H1 (cell line): ENCODE measurements around the gene ZNF814. TPM values are rescaled to one million over a fixed set of nuclear protein-coding genes. Genes with fewer than 3 reads are reported as not detected.

Source experiments
- BRCA1 ChIP-seq: IDR thresholded peaks from 2 replicates; pipeline ENCODE4 v1.6.1; 2012; ENCODE audit warnings: low read depth, low read length, improper control_type of control experiment
- CBX8 ChIP-seq: fragments of 300-800, 300-1000 bp; sonication (generic); IDR thresholded peaks from 2 replicates; pipeline ENCODE4 v1.7.1; 2016; ENCODE audit warnings: low read depth, low read length, borderline replicate concordance
- EZH2 ChIP-seq: fragments of 200-600 bp; sonication (generic); IDR thresholded peaks from 2 replicates; pipeline ENCODE4 v1.7.1; 2012; ENCODE audit warnings: low read depth, mild to moderate bottlenecking, moderate library complexity, low read length, inconsistent platforms; ENCODE audit not compliant: severe bottlenecking
- KDM4A ChIP-seq: IDR thresholded peaks from one replicate; pipeline ENCODE4 v1.7.1; 2012; ENCODE audit warnings: low read depth, mild to moderate bottlenecking, moderate library complexity, low read length, inconsistent platforms; ENCODE audit not compliant: severe bottlenecking
- MAFK ChIP-seq: IDR thresholded peaks from 2 replicates; pipeline ENCODE4 v1.6.1; 2012; ENCODE audit warnings: low read depth, mild to moderate bottlenecking, improper control_type of control experiment, low read length
- NANOG ChIP-seq: IDR thresholded peaks from 2 replicates; pipeline ENCODE4 v1.6.1; 2011; ENCODE audit warnings: low read length, low read depth, mild to moderate bottlenecking, inconsistent platforms; ENCODE audit not compliant: insufficient read depth, poor library complexity, severe bottlenecking
- POLR2A ChIP-seq, 2 experiments: IDR thresholded peaks; 1 replicate in 1 of 2; 2 replicates in 1 of 2; pipeline ENCODE4 v1.6.1; 2011; ENCODE audit warnings: low read depth in 2 of 2, low read length in 2 of 2, mild to moderate bottlenecking in 2 of 2; ENCODE audit errors: control extremely low read depth in 1 of 2
- RAD21 ChIP-seq, 2 experiments: IDR thresholded peaks in 1 of 2; conservative IDR thresholded peaks in 1 of 2; 2 replicates each; pipeline ENCODE4 v1.6.1; 2011; ENCODE audit warnings: low read depth in 2 of 2, low read length in 2 of 2, improper control_type of control experiment in 1 of 2, inconsistent platforms in 1 of 2, mild to moderate bottlenecking in 1 of 2, moderate library complexity in 1 of 2
- RFX5 ChIP-seq: IDR thresholded peaks from 2 replicates; pipeline ENCODE4 v1.6.1; 2011; ENCODE audit warnings: low read depth, low read length, improper control_type of control experiment, borderline replicate concordance
- SAP30 ChIP-seq: fragments of 300-600 bp; sonication (generic); IDR thresholded peaks from 2 replicates; pipeline ENCODE4 v1.7.1; 2012; ENCODE audit warnings: low read length, moderate library complexity, mild to moderate bottlenecking, inconsistent platforms; ENCODE audit not compliant: insufficient read depth, insufficient replicate concordance
- SIN3A ChIP-seq, 2 experiments: IDR thresholded peaks in 1 of 2; conservative IDR thresholded peaks in 1 of 2; 2 replicates each; pipeline ENCODE4 v1.6.1; 2011 to 2012; ENCODE audit warnings: low read length in 2 of 2, improper control_type of control experiment in 1 of 2, low read depth in 1 of 2, mild to moderate bottlenecking in 1 of 2
- SIX5 ChIP-seq: IDR thresholded peaks from 2 replicates; pipeline ENCODE4 v1.6.1; 2011; ENCODE audit warnings: mild to moderate bottlenecking, low read depth, low read length
- SP1 ChIP-seq: IDR thresholded peaks from 2 replicates; pipeline ENCODE4 v1.6.1; 2011; ENCODE audit warnings: low read depth, low read length
- SP2 ChIP-seq: IDR thresholded peaks from 2 replicates; pipeline ENCODE4 v1.6.1; 2012; ENCODE audit warnings: mild to moderate bottlenecking, low read length, inconsistent platforms
- SUZ12 ChIP-seq: fragments of 200-600 bp; sonication (generic); IDR thresholded peaks from 2 replicates; pipeline ENCODE4 v1.6.1; 2012; ENCODE audit warnings: mild to moderate bottlenecking, inconsistent platforms, low read length, moderate library complexity, mixed read lengths
- TAF7 ChIP-seq: optimal IDR thresholded peaks from 2 replicates; pipeline ENCODE3; 2011; ENCODE audit warnings: low read depth, mild to moderate bottlenecking, inconsistent platforms, low read length, moderate library complexity, borderline replicate concordance
- TEAD4 ChIP-seq: IDR thresholded peaks from 2 replicates; pipeline ENCODE4 v1.6.1; 2012; ENCODE audit warnings: low read depth, low read length, inconsistent platforms, mixed read lengths
- ZNF274 ChIP-seq: IDR thresholded peaks from 2 replicates; pipeline ENCODE4 v1.7.0; 2012; ENCODE audit warnings: low read length, borderline replicate concordance; ENCODE audit errors: extremely low read depth
- polyA plus RNA-seq, 7 experiments: library from polyadenylated mRNA; depleted of rRNA in 3 of 7; stranded (reverse) in 5 of 7; unstranded in 2 of 7; fragments of >200 nt in 5 of 7; fragments of 200-250 nt in 2 of 7; gene quantifications; 1 replicate in 5 of 7; 2 replicates in 1 of 7; 4 replicates in 1 of 7; pipeline versions ENCODE4 v1.2.1 to v1.2.3, GENCODE V29; 2011 to 2013; ENCODE audit warnings: missing spikeins in 2 of 7, mixed read lengths in 2 of 7
- total RNA-seq: library from RNA; stranded (reverse); fragmentation: NEBNext Ultra II Directional; extraction: Animal tissue kit (Norgen Biotek cat#: 25700); gene quantifications from 2 replicates; pipeline ENCODE4 v1.2.1, GENCODE V29; 2021
- TF ChIP-seq, protein P1 (sequence below): IDR thresholded peaks from 2 replicates; pipeline ENCODE4 v1.6.1; 2011; ENCODE audit warnings: low read depth, mild to moderate bottlenecking, low read length; ENCODE audit not compliant: insufficient read depth
- TF ChIP-seq, protein P2 (sequence below): IDR thresholded peaks from 2 replicates; pipeline ENCODE4 v1.6.1; 2012; ENCODE audit warnings: inconsistent platforms

The ZNF814 gene
- total and polyA plus RNA-seq, 2 of the 8 experiments (the other 6 are each of a cell fraction or from before 2014, with no cell fraction given), result 90.9 to 99.6 TPM

DNA sequence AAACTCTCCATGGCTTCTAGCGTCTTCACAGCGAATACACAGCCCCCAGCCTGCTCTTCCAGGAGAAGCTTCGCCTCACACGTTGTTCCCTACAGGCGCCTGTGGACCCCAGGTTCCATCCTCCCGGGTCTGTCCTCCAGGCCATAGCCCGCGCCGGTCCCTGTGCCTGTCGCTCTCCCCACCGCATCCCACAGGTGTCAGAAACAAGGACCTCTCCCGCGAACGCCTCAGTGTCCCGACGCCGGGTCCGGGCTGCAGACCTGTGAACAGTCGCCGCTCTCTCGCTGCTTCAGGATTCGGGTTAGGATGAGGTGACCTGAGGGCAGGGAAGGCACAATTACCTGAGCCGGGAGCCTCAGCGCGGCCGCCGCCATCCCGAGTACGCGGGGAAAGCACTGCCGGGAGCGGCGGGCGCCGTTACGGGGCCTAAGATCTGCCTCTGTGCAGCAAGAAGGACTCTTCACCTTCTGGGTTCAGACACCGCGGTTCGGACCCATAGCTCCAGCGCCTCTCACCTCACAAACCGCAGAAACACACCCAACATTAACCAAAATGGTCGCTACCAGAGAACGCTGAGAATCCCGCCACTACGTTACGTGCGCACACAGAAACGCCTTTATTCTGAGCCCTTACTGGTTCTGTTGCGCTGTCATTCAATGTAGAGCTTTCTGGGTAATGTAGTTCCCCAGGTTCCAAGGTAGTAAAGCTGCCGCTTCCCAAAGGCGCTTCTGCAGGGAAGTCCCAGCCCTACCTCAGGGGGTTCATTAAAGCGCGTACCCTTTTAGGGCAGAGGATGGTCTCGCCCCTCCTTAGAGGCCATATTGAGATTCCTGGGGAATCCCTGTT, 46.2 kb upstream of the ZNF814 start, which contains the start of gene ZNF418 (continued):
- TF ChIP-seq SIN3A (conservative IDR thresholded peaks at IDR 0.05 in 1 of 2, IDR thresholded peaks at IDR 0.05 in 1 of 2; ENCODE audit: low read depth in 1 of 2, low read length in 2 of 2) (peak in 1 of 2 experiments; percentile 63; a peak in 1 of 4 replicates), TEAD4 (no peak), RAD21 (IDR thresholded peaks at IDR 0.05 in 1 of 2, conservative IDR thresholded peaks at IDR 0.05 in 1 of 2; ENCODE audit: low read depth in 2 of 2, low read length in 2 of 2) (no peak), EZH2 (no peak), SP1 (peak; percentile 96), SIX5 (peak; percentile 93), SAP30 (peak; percentile 25), NANOG (no peak), TAF7 (no peak), SP2 (peak; percentile 57), CBX8 (no peak), SUZ12 (no peak), ZNF274 (no peak), POLR2A (IDR thresholded peaks at IDR 0.05; ENCODE audit: control extremely low read depth in 1 of 2, low read depth in 2 of 2, low read length in 2 of 2) (peak; percentile 87 to 89), BRCA1 (no peak; the same call in 1 of the 2 replicates), MAFK (no peak), KDM4A (peak; percentile 47), RFX5 (no peak)
- TF ChIP-seq, protein P1, sequence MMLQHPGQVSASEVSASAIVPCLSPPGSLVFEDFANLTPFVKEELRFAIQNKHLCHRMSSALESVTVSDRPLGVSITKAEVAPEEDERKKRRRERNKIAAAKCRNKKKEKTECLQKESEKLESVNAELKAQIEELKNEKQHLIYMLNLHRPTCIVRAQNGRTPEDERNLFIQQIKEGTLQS, result no peak
- TF ChIP-seq, protein P2, sequence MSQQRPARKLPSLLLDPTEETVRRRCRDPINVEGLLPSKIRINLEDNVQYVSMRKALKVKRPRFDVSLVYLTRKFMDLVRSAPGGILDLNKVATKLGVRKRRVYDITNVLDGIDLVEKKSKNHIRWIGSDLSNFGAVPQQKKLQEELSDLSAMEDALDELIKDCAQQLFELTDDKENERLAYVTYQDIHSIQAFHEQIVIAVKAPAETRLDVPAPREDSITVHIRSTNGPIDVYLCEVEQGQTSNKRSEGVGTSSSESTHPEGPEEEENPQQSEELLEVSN, result peak; percentile 67
